ENCODE results near the gene MST1.
A peak's percentile ranks its signal among the peaks of the same experiment; 100 is the strongest.

Gene MST1

GRCh38 chr3:49689046-49689907, at the start of gene MST1, which contains the start of gene RNF123:
Gene MST1, minus strand, starts transcription at chr3:49689474. Its CDS starts 783 bp downstream, at chr3:49688691.
Gene RNF123, plus strand, starts transcription at chr3:49689557. Its CDS starts 1,609 bp downstream, at chr3:49691166.
- DNase-seq: peak; percentile 95

GRCh38 chr3:49738067-49738713, 48.9 kb upstream of the MST1 start:
- DNase-seq: no peak

- DNase-seq: no peak
These were observed 45.5 kb upstream of the MST1 start for GRCh38 chr3:49734752-49735151.

- no peak for DNase-seq
These were observed 44.3 kb upstream of the MST1 start for GRCh38 chr3:49733551-49733950.

- no peak for DNase-seq
These were observed 43.3 kb upstream of the MST1 start for GRCh38 chr3:49732597-49732996.

GRCh38 chr3:49729966-49730609, 40.8 kb upstream of the MST1 start:
- no peak for DNase-seq

GRCh38 chr3:49727924-49728361, 38.7 kb upstream of the MST1 start:
- no peak for DNase-seq

- DNase-seq: peak; percentile 24
These were observed 38.1 kb upstream of the MST1 start for GRCh38 chr3:49727154-49727923.

- peak; percentile 26 for DNase-seq
These were observed 36.8 kb upstream of the MST1 start for GRCh38 chr3:49725906-49726681.

- peak; percentile 51 for DNase-seq
These were observed 35.3 kb upstream of the MST1 start for GRCh38 chr3:49724586-49724985.

GRCh38 chr3:49723628-49724551, 34.6 kb upstream of the MST1 start, which contains the start of gene GMPPB:
Gene GMPPB, minus strand, starts transcription at chr3:49723951. Its CDS starts 225 bp downstream, at chr3:49723726.
- peak; percentile 99 for DNase-seq

- DNase-seq: peak; percentile 74
These were observed 34.0 kb upstream of the MST1 start for GRCh38 chr3:49723296-49723627.

- peak; percentile 38 for DNase-seq
These were observed 33.6 kb upstream of the MST1 start for GRCh38 chr3:49722896-49723295.

GRCh38 chr3:49721896-49722781, 32.9 kb upstream of the MST1 start:
- DNase-seq: peak; percentile 38

GRCh38 chr3:49721596-49721895, 32.3 kb upstream of the MST1 start:
- peak; percentile 22 for DNase-seq

GRCh38 chr3:49720855-49721595, 31.8 kb upstream of the MST1 start:
- peak; percentile 20 for DNase-seq

GRCh38 chr3:49719214-49719884, 30.1 kb upstream of the MST1 start, which contains the start of gene AMIGO3:
Gene AMIGO3, minus strand, starts transcription at chr3:49719684. Its CDS starts 219 bp downstream, at chr3:49719465.
- peak; percentile 95 for DNase-seq

GRCh38 chr3:49718858-49719213, 29.6 kb upstream of the MST1 start:
- no peak for DNase-seq
